ENCODE measurements around the gene BEST4. TPM values are rescaled to one million over a fixed set of nuclear protein-coding genes. Genes with fewer than 3 reads are reported as not detected.
"Not testable (repeated sequence)": the region's sequence is repeated elsewhere in the genome, so short reads cannot be mapped to it uniquely, and the experiment has no call there.

The BEST4 gene
- total and polyA plus RNA-seq, 2 of the 4 experiments (the other 2 are of a cell fraction), result 0.07 TPM; not detected in 1

- no peaks in the 10 kb centered on the region for H3K36me3 ChIP-seq (ENCODE audit: control insufficient read depth, insufficient read depth, low read length)
- intact Hi-C loops (cut with micrococcal nuclease) (no loop called here), in situ Hi-C loops (cut with MboI; ENCODE audit: low sequenced_read_pairs) (no loop called here), dilution Hi-C loops (cut with HindIII; ENCODE audit: low sequenced_read_pairs, unreplicated experiment) (no loop called here)
- no peak overlapping the region for H3K56ac ChIP-seq (ENCODE audit: extremely low read depth, insufficient read depth, low read length)
- H4K5ac ChIP-seq (ENCODE audit: low read depth, low read length), result no peak overlapping the region
- H3K27ac ChIP-seq (ENCODE audit: insufficient read depth, low read length), result no peak overlapping the region
- no peaks in the 10 kb centered on the region for H3K79me1 ChIP-seq (ENCODE audit: low read depth in 1 of 2, low read length in 2 of 2)
- H3K4me1 ChIP-seq (ENCODE audit: control insufficient read depth, insufficient read depth, low read length), result no peaks in the 10 kb centered on the region
- no peak overlapping the region for H3K23ac ChIP-seq (ENCODE audit: low read depth, low read length)
- no peak overlapping the region for H3K4me2 ChIP-seq (ENCODE audit: low read depth, low read length)
- H3K4me3 ChIP-seq (ENCODE audit: insufficient read depth, low read depth, low read length), result no peak overlapping the region
- no peak overlapping the region for H3K9ac ChIP-seq (ENCODE audit: low read depth, low read length)
- 86% methylated on average over 8 of the region's 24 CpGs; no CpG with 5 or more reads in 1 of the 2 experiments for WGBS, 2 experiments (ENCODE audit: extremely low coverage in 2 of 2, insufficient read length in 1 of 2)
- no peak overlapping the region for H2AK5ac ChIP-seq (ENCODE audit: low read depth, low read length)
- no peaks in the 10 kb centered on the region for H3K9me3 ChIP-seq (ENCODE audit: control insufficient read depth, insufficient read depth, low read length)
- no peak overlapping the region for H4K8ac ChIP-seq (ENCODE audit: low read depth in 2 of 2, low read length in 2 of 2)
- H3K27me3 ChIP-seq (ENCODE audit: control insufficient read depth, insufficient read depth, low read length), result no peaks in the 10 kb centered on the region
- H3K14ac ChIP-seq (replicated peaks; ENCODE audit: low read depth, low read length), result no peak overlapping the region
- no peak overlapping the region for H4K91ac ChIP-seq (ENCODE audit: insufficient read depth, low read depth, low read length)
- DNase-seq (no peak), ATAC-seq (ENCODE audit: low read depth) (peak; percentile 28; the same call in 1 of the 2 replicates)
- H2BK15ac ChIP-seq (ENCODE audit: low read depth, low read length), result no peak overlapping the region
- no peak overlapping the region for H3K18ac ChIP-seq (ENCODE audit: low read depth, low read length)
- H2AFZ ChIP-seq (replicated peaks; ENCODE audit: low read length, poor library complexity), result no peak overlapping the region
- H2AK9ac ChIP-seq (replicated peaks; ENCODE audit: low read depth, low read length, poor library complexity), result no peak overlapping the region
- TF ChIP-seq CEBPB (IDR thresholded peaks at IDR 0.05; ENCODE audit: low read depth, low read length) (no peak), MAZ (IDR thresholded peaks at IDR 0.05; ENCODE audit: borderline replicate concordance, low read depth, low read length) (no peak), USF2 (IDR thresholded peaks at IDR 0.05; ENCODE audit: low read depth, low read length) (no peak), CHD1 (IDR thresholded peaks at IDR 0.05; ENCODE audit: low read depth, low read length) (no peak), RFX5 (IDR thresholded peaks at IDR 0.05; ENCODE audit: low read depth, low read length) (no peak), POLR2A (IDR thresholded peaks at IDR 0.05; ENCODE audit: low read depth, low read length) (no peak), RAD21 (IDR thresholded peaks at IDR 0.05; ENCODE audit: low read length) (no peak)
- H4K20me1 ChIP-seq (ENCODE audit: insufficient read depth, low read length), result no peaks in the 10 kb centered on the region
- H3K9me1 ChIP-seq (ENCODE audit: insufficient read depth, low read length), result no peaks in the 10 kb centered on the region
- H3K4ac ChIP-seq (ENCODE audit: low read depth, low read length), result no peak overlapping the region
- POLR2A ChIA-PET (ENCODE audit: unreplicated experiment), result no interaction called here
- H2BK5ac ChIP-seq (ENCODE audit: low read depth, low read length, poor library complexity, severe bottlenecking), result no peak overlapping the region
- H2BK20ac ChIP-seq (ENCODE audit: low read depth, low read length), result no peak overlapping the region
- CTCF ChIA-PET, result interaction anchor here (1.6 kb wide), 1 partner anchor 18 kb away, joined by 3 read pairs; the partner anchor contains the start of gene BTBD19
- H2BK120ac ChIP-seq (ENCODE audit: low read depth, low read length), result no peak overlapping the region
- no TSS peak for BruUV-seq (replicated peaks)
Measured at GRCh38 chr1:44826375-44827196, 38.6 kb upstream of the BEST4 start.

GRCh38 chr1:44824392-44824791 is 36.4 kb upstream of the BEST4 start:
- H2BK20ac ChIP-seq (ENCODE audit: low read depth, low read length); H3K4me1 ChIP-seq (ENCODE audit: control insufficient read depth, insufficient read depth, low read length); H3K4me3 ChIP-seq (ENCODE audit: insufficient read depth, low read depth, low read length); H3K27ac ChIP-seq (ENCODE audit: insufficient read depth, low read length); BruUV-seq (replicated peaks); H4K8ac ChIP-seq (ENCODE audit: low read depth in 2 of 2, low read length in 2 of 2); H4K5ac ChIP-seq (ENCODE audit: low read depth, low read length); H3K23ac ChIP-seq (ENCODE audit: low read depth, low read length); H2BK5ac ChIP-seq (ENCODE audit: low read depth, low read length, poor library complexity, severe bottlenecking); H2BK15ac ChIP-seq (ENCODE audit: low read depth, low read length); H3K9me3 ChIP-seq (ENCODE audit: control insufficient read depth, insufficient read depth, low read length); H3K36me3 ChIP-seq (ENCODE audit: control insufficient read depth, insufficient read depth, low read length); H3K56ac ChIP-seq (ENCODE audit: extremely low read depth, insufficient read depth, low read length); H3K27me3 ChIP-seq (ENCODE audit: control insufficient read depth, insufficient read depth, low read length); H2AFZ ChIP-seq (replicated peaks; ENCODE audit: low read length, poor library complexity); H3K9me1 ChIP-seq (ENCODE audit: insufficient read depth, low read length); H3K4ac ChIP-seq (ENCODE audit: low read depth, low read length); H3K79me1 ChIP-seq (ENCODE audit: low read depth in 1 of 2, low read length in 2 of 2); H2AK5ac ChIP-seq (ENCODE audit: low read depth, low read length); POLR2A ChIA-PET (ENCODE audit: unreplicated experiment); H3K14ac ChIP-seq (replicated peaks; ENCODE audit: low read depth, low read length); DNase-seq; H4K20me1 ChIP-seq (ENCODE audit: insufficient read depth, low read length); H3K9ac ChIP-seq (ENCODE audit: low read depth, low read length); dilution Hi-C loops (cut with HindIII; ENCODE audit: low sequenced_read_pairs, unreplicated experiment); CTCF ChIA-PET; in situ Hi-C loops (cut with MboI; ENCODE audit: low sequenced_read_pairs); H2BK120ac ChIP-seq (ENCODE audit: low read depth, low read length); ATAC-seq (ENCODE audit: low read depth); intact Hi-C loops (cut with micrococcal nuclease); H4K91ac ChIP-seq (ENCODE audit: insufficient read depth, low read depth, low read length); H3K4me2 ChIP-seq (ENCODE audit: low read depth, low read length); H2AK9ac ChIP-seq (replicated peaks; ENCODE audit: low read depth, low read length, poor library complexity); H3K18ac ChIP-seq (ENCODE audit: low read depth, low read length): not testable (repeated sequence)
- 90% methylated on average over 2 of the region's 6 CpGs; no CpG with 5 or more reads in 1 of the 2 experiments for WGBS, 2 experiments (ENCODE audit: extremely low coverage in 2 of 2, insufficient read length in 1 of 2)
